CD4-positive, alpha-beta memory T cell (primary cell): Measurements from ENCODE around the gene C3orf33. TPM values are rescaled to one million over a fixed set of nuclear protein-coding genes. Genes with fewer than 3 reads are reported as not detected.
"Not testable (repeated sequence)": the region's sequence is repeated elsewhere in the genome, so short reads cannot be mapped to it uniquely, and the experiment has no call there.

Experiments
- CTCF ChIA-PET: fragments of 350-600 bp; sonication (Branson Sonifier 250); formaldehyde crosslinking; loops from one replicate; lab custom pipeline; 2021; ENCODE audit warnings: inconsistent platforms; ENCODE audit not compliant: partially characterized antibody; lab: Charles Lee
- POLR2A ChIA-PET: fragments of 350-600 bp; sonication (Branson Sonifier 250); formaldehyde crosslinking; loops from one replicate; lab custom pipeline; 2021; ENCODE audit not compliant: partially characterized antibody; lab: Charles Lee
- DNase-seq, 5 donors: peaks; one replicate each; pipeline versions ENCODE4 v3.0.0 to v3.0.0-alpha.2; 2020 to 2022; ENCODE audit warnings: mixed read lengths in 1 of 5
- H3K27ac ChIP-seq: one replicate; pipeline ENCODE4 v1.7.0; 2013; ENCODE audit warnings: low read depth, low read length
- H3K27me3 ChIP-seq: 2 replicates; pipeline ENCODE4 v1.7.0; 2013; ENCODE audit warnings: mild to moderate bottlenecking, low read length, moderate library complexity; ENCODE audit not compliant: insufficient read depth
- H3K36me3 ChIP-seq: 2 replicates; pipeline ENCODE4 v1.7.0; 2013; ENCODE audit warnings: mild to moderate bottlenecking, low read length, moderate library complexity; ENCODE audit not compliant: insufficient read depth
- H3K4me1 ChIP-seq: 2 replicates; pipeline ENCODE4 v1.7.0; 2013; ENCODE audit warnings: mild to moderate bottlenecking, low read length, moderate library complexity; ENCODE audit not compliant: insufficient read depth
- H3K4me3 ChIP-seq, 2 donors: one replicate each; pipeline ENCODE4 v1.7.0; 2013; ENCODE audit warnings: low read length in 2 of 2, mild to moderate bottlenecking in 1 of 2
- H3K9me3 ChIP-seq, 2 donors: one replicate each; pipeline ENCODE4 v1.7.0; 2013; ENCODE audit warnings: low read length in 2 of 2, control low read depth in 1 of 2; ENCODE audit not compliant: control insufficient read depth in 1 of 2
- H3K27ac Mint-ChIP-seq, 7 donors: one replicate each; pipeline ENCODE4 v1.8.0; 2020 to 2021; ENCODE audit warnings: mixed read lengths in 7 of 7, mild to moderate bottlenecking in 6 of 7, inconsistent platforms in 3 of 7, moderate library complexity in 3 of 7
- H3K27me3 Mint-ChIP-seq, 2 donors: one replicate each; pipeline ENCODE4 v1.8.0; 2020 to 2021; ENCODE audit warnings: mixed read lengths in 2 of 2
- H3K36me3 Mint-ChIP-seq, 2 donors: one replicate each; pipeline ENCODE4 v1.8.0; 2020 to 2021; ENCODE audit warnings: mixed read lengths in 2 of 2, inconsistent platforms in 1 of 2, mild to moderate bottlenecking in 1 of 2
- H3K4me1 Mint-ChIP-seq, 4 donors: one replicate each; pipeline ENCODE4 v1.8.0; 2020 to 2021; ENCODE audit warnings: mixed read lengths in 4 of 4, mild to moderate bottlenecking in 1 of 4
- H3K4me3 Mint-ChIP-seq, 8 donors: one replicate each; pipeline ENCODE4 v1.8.0; 2020 to 2021; ENCODE audit warnings: mixed read lengths in 8 of 8, mild to moderate bottlenecking in 7 of 8, moderate library complexity in 6 of 8, inconsistent platforms in 3 of 8
- H3K9me3 Mint-ChIP-seq, 8 donors: one replicate each; pipeline ENCODE4 v1.8.0; 2020 to 2021; ENCODE audit warnings: mixed read lengths in 8 of 8, mild to moderate bottlenecking in 5 of 8, inconsistent platforms in 3 of 8, moderate library complexity in 1 of 8
- intact Hi-C: fragments of 100-400 bp; cut with micrococcal nuclease; formaldehyde crosslinking; loops from one replicate; pipeline ENCODE4 v1.15.1; 2023
- polyA plus RNA-seq, 2 donors: library from polyadenylated mRNA; unstranded; fragments of 300-500 nt; fragmentation: Illumina TruSeq; gene quantifications; one replicate each; pipeline ENCODE4 v1.2.3, GENCODE V29; 2021
- total RNA-seq, 2 experiments: library from RNA; stranded (reverse); gene quantifications; one replicate each; pipeline ENCODE4 v1.2.3, GENCODE V29; 2021

The C3orf33 gene
- total and polyA plus RNA-seq, 4 experiments from 2014 or later, result 3.1 to 4.6 (median 3.6) TPM

GRCh38 chr3:155847993-155848392 lies 41.9 kb upstream of the C3orf33 start:
- H3K36me3 Mint-ChIP-seq, result peaks cover 15 to 30% of the 10 kb centered on the region in 2 donors
- peak overlapping the region in 1 of 7 donors; percentile 2 for H3K27ac Mint-ChIP-seq
- H3K27me3 Mint-ChIP-seq, result no peaks in the 10 kb centered on the region
- ChIA-PET POLR2A (no interaction called here), CTCF (interaction anchor here (1.0 kb wide), 1 partner anchor 42 kb away, joined by 4 read pairs; the partner anchor contains the start of gene C3orf33)
- intact Hi-C loops, result no loop called here
- H3K4me1 ChIP-seq, result peaks cover 85% of the 10 kb centered on the region
- no peaks in the 10 kb centered on the region for H3K9me3 ChIP-seq
- H3K4me3 Mint-ChIP-seq, result peak overlapping the region in 7 of 8 donors; percentile 2 to 59 (median 47)
- peaks cover 48 to 79% (median 65%) of the 10 kb centered on the region in 4 donors for H3K4me1 Mint-ChIP-seq
- no peaks in the 10 kb centered on the region for H3K36me3 ChIP-seq
- H3K4me3 ChIP-seq, result no peak overlapping the region
- H3K27ac ChIP-seq, result no peak overlapping the region
- H3K9me3 Mint-ChIP-seq, result no peaks in the 10 kb centered on the region
- DNase-seq, result no peak
- H3K27me3 ChIP-seq, result no peaks in the 10 kb centered on the region

DNA sequence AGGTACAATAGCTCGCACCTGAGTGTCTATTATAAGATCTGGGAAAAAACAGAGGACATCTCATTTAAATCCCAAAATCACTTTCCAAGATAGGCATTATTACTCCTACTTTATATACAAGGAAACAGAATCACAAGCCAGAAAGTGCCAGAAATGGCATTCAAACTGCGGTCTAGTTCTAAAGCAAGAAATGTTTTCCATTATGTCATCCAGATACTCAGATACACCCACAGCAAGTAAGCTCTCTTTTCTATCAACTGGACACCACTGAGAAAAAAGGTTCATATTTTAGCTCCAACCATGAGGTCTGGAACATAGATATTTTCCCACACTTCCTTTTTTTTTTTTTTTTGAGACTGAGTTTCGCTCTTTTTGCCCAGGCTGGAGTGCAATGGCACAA lies 40.0 kb upstream of the C3orf33 start:
- H3K27ac Mint-ChIP-seq, result peak overlapping the region in 3 of 7 donors; percentile 25 to 67 (median 49)
- H3K36me3 ChIP-seq, result no peaks in the 10 kb centered on the region
- CTCF ChIA-PET, result interaction anchor here (0.6 to 1.1 kb wide), 4 partner anchors 14 to 50 kb away, joined by 3 read pairs; no protein-coding TSS in a partner anchor
- H3K4me1 ChIP-seq, result peaks cover 68% of the 10 kb centered on the region
- peaks cover 37 to 64% (median 51%) of the 10 kb centered on the region in 4 donors for H3K4me1 Mint-ChIP-seq
- DNase-seq, result no peak
- H3K4me3 ChIP-seq, result no peak overlapping the region
- H3K9me3 ChIP-seq, result no peaks in the 10 kb centered on the region
- intact Hi-C loops, result no loop called here
- no peaks in the 10 kb centered on the region for H3K27me3 ChIP-seq
- no peaks in the 10 kb centered on the region for H3K27me3 Mint-ChIP-seq
- H3K9me3 Mint-ChIP-seq, result no peaks in the 10 kb centered on the region
- H3K4me3 Mint-ChIP-seq, result peak overlapping the region in 5 of 8 donors; percentile 2 to 57 (median 35)
- no peak overlapping the region for H3K27ac ChIP-seq
- peaks cover 13 to 26% of the 10 kb centered on the region in 2 donors for H3K36me3 Mint-ChIP-seq
- POLR2A ChIA-PET, result no interaction called here

- peak overlapping the region in 2 of 8 donors; percentile 56 to 72 for H3K4me3 Mint-ChIP-seq
- Histone ChIP-seq H3K27ac (no peak overlapping the region), H3K27me3 (no peaks in the 10 kb centered on the region), H3K36me3 (no peaks in the 10 kb centered on the region), H3K4me3 (no peak overlapping the region), H3K9me3 (no peaks in the 10 kb centered on the region), H3K4me1 (peaks cover 48% of the 10 kb centered on the region)
- intact Hi-C loops, result no loop called here
- peaks cover 13 to 25% of the 10 kb centered on the region in 2 donors for H3K36me3 Mint-ChIP-seq
- POLR2A ChIA-PET, result interaction anchor here (1.0 to 1.4 kb wide), 2 partner anchors 11 to 38 kb away, joined by 3 to 4 read pairs; partner anchors contain the start of gene SLC33A1
- peaks cover 27 to 47% (median 36%) of the 10 kb centered on the region in 4 donors for H3K4me1 Mint-ChIP-seq
- H3K27ac Mint-ChIP-seq, result peak overlapping the region in 3 of 7 donors; percentile 19 to 76 (median 35)
- no peaks in the 10 kb centered on the region for H3K27me3 Mint-ChIP-seq
- CTCF ChIA-PET, result interaction anchor here (2.0 kb wide), 1 partner anchor 37 kb away, joined by 8 read pairs; the partner anchor contains the start of gene C3orf33
- H3K9me3 Mint-ChIP-seq, result no peaks in the 10 kb centered on the region
- DNase-seq, result no peak
Observed at GRCh38 chr3:155843569-155843968, 37.5 kb upstream of the C3orf33 start.

DNA sequence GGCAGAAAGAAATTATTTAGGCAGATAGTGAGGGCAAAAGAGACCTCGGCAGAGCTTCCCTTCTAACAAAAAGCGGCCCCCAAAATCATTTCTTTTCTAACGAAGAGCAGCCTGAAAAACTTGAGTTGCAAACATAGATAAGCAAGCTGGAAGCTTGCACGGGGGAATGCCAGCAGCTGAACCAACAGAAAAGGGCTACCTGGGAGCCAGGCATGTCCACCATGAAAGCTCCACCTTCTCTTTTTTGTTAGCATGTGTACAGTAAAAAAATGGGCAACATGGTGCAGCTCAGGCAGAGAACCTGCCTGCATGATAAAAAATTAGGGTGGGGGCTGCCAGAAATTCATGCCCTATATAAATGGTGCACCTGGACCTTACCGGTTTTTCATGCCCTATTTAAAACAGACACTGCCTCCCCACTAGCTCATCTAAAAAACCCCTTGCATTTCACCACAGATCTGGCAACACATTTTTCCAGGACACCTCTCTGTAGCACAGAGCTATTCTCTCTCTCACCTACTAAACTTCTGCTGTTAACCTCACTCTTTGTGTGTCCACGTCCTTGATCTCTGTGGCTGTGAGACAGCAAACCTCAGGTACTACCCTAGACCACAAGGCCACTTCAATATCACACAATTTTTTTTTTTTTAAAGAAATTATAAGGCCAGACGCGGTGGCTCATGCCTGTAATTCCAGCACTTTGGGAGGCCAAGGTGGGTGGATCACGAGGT lies 29.4 kb upstream of the C3orf33 start:
- Mint-ChIP-seq H3K36me3 (peaks cover 3 to 30% of the 10 kb centered on the region in 2 donors), H3K27ac (no peak overlapping the region), H3K4me3 (no peak overlapping the region), H3K4me1 (peaks cover 0 to 11% (median 6%) of the 10 kb centered on the region in 4 donors), H3K9me3 (peaks cover 0 to 2% (median 0%) of the 10 kb centered on the region in 8 donors), H3K27me3 (no peaks in the 10 kb centered on the region)
- CTCF ChIA-PET, result interaction anchor here (1.0 to 2.2 kb wide), 2 partner anchors 29 to 34 kb away, joined by 5 to 8 read pairs; partner anchors contain the start of gene C3orf33
- Histone ChIP-seq H3K36me3 (peaks cover 5% of the 10 kb centered on the region), H3K27me3 (no peaks in the 10 kb centered on the region), H3K4me3 (no peak overlapping the region), H3K4me1 (peaks cover 5% of the 10 kb centered on the region), H3K9me3 (no peaks in the 10 kb centered on the region), H3K27ac (no peak overlapping the region)
- intact Hi-C loops, result no loop called here
- no peak for DNase-seq
- POLR2A ChIA-PET, result no interaction called here

GRCh38 chr3:155828490-155829098 lies 22.5 kb upstream of the C3orf33 start:
- intact Hi-C loops, H3K27me3 ChIP-seq, H3K27ac ChIP-seq, H3K9me3 ChIP-seq, H3K4me3 Mint-ChIP-seq, H3K36me3 ChIP-seq, H3K9me3 Mint-ChIP-seq, POLR2A ChIA-PET, H3K27me3 Mint-ChIP-seq, DNase-seq, H3K4me3 ChIP-seq, H3K4me1 Mint-ChIP-seq, H3K4me1 ChIP-seq: not testable (repeated sequence)
- CTCF ChIA-PET, result interaction anchor here (1.7 kb wide), 1 partner anchor 23 kb away, joined by 16 read pairs; the partner anchor contains the start of gene C3orf33
- H3K27ac Mint-ChIP-seq, result peak overlapping the region in 1 of 7 donors; percentile 18
- H3K36me3 Mint-ChIP-seq, result peaks cover 10 to 23% of the 10 kb centered on the region in 2 donors

- no peak for DNase-seq
- Histone ChIP-seq H3K9me3 (no peaks in the 10 kb centered on the region), H3K4me1 (no peaks in the 10 kb centered on the region), H3K36me3 (no peaks in the 10 kb centered on the region), H3K27ac (no peak overlapping the region), H3K27me3 (no peaks in the 10 kb centered on the region), H3K4me3 (no peak overlapping the region)
- intact Hi-C loops, result no loop called here
- peaks cover 2 to 4% of the 10 kb centered on the region in 2 donors for H3K27me3 Mint-ChIP-seq
- peaks cover 0 to 3% of the 10 kb centered on the region in 2 donors for H3K36me3 Mint-ChIP-seq
- H3K4me3 Mint-ChIP-seq, result no peak overlapping the region
- POLR2A ChIA-PET, result interaction anchor here (1.2 kb wide), 1 partner anchor 9 kb away, joined by 4 read pairs; the partner anchor contains the start of gene C3orf33
- no peaks in the 10 kb centered on the region for H3K4me1 Mint-ChIP-seq
- CTCF ChIA-PET, result interaction anchor here (2.0 kb wide), 1 partner anchor 9 kb away, joined by 13 read pairs; the partner anchor contains the start of gene C3orf33
- H3K27ac Mint-ChIP-seq, result no peak overlapping the region
- no peaks in the 10 kb centered on the region for H3K9me3 Mint-ChIP-seq
Observed at GRCh38 chr3:155815030-155815545, 9.0 kb upstream of the C3orf33 start.

GRCh38 chr3:155813224-155813623 lies 7.1 kb upstream of the C3orf33 start:
- H3K36me3 ChIP-seq, H3K9me3 Mint-ChIP-seq, H3K27me3 Mint-ChIP-seq, H3K4me3 ChIP-seq, H3K36me3 Mint-ChIP-seq, H3K4me1 ChIP-seq, POLR2A ChIA-PET, intact Hi-C loops, H3K4me1 Mint-ChIP-seq, H3K27me3 ChIP-seq, H3K9me3 ChIP-seq, H3K27ac ChIP-seq, H3K4me3 Mint-ChIP-seq, CTCF ChIA-PET, H3K27ac Mint-ChIP-seq, DNase-seq: not testable (repeated sequence)
